Trophoblast cell (in vitro differentiated cells and primary cell): ENCODE results near the gene ZNF227. TPM values are rescaled to one million over a fixed set of nuclear protein-coding genes. Genes with fewer than 3 reads are reported as not detected.

ENCODE experiments used
- DNase-seq, 2 donors: peaks; one replicate each; pipeline ENCODE4 v3.0.0-alpha.2; 2016
- H2AFZ ChIP-seq: 2 replicates; pipeline ENCODE4 v1.6.1; 2013; ENCODE audit warnings: low read length, moderate library complexity, mild to moderate bottlenecking; ENCODE audit not compliant: insufficient read depth, poor library complexity
- H2AK5ac ChIP-seq: 2 replicates; pipeline ENCODE4 v1.6.1; 2013; ENCODE audit warnings: mild to moderate bottlenecking, low read length
- H2BK120ac ChIP-seq: 2 replicates; pipeline ENCODE4 v1.6.1; 2013; ENCODE audit warnings: low read length, mild to moderate bottlenecking, moderate library complexity; ENCODE audit not compliant: insufficient read depth, poor library complexity
- H2BK12ac ChIP-seq: 2 replicates; pipeline ENCODE4 v1.6.1; 2013; ENCODE audit warnings: mild to moderate bottlenecking, low read length, moderate library complexity
- H2BK5ac ChIP-seq: 2 replicates; pipeline ENCODE4 v1.6.1; 2013; ENCODE audit warnings: low read length, low read depth, moderate library complexity, mild to moderate bottlenecking; ENCODE audit not compliant: poor library complexity
- H3K14ac ChIP-seq: 2 replicates; pipeline ENCODE4 v1.6.1; 2013; ENCODE audit warnings: mild to moderate bottlenecking, low read length
- H3K18ac ChIP-seq: 2 replicates; pipeline ENCODE4 v1.6.1; 2013; ENCODE audit warnings: mild to moderate bottlenecking, low read length
- H3K23ac ChIP-seq: 2 replicates; pipeline ENCODE4 v1.6.1; 2013; ENCODE audit warnings: low read length
- H3K27ac ChIP-seq: 2 replicates; pipeline ENCODE4 v1.5.1; 2013; ENCODE audit warnings: low read depth, mild to moderate bottlenecking, inconsistent platforms, low read length, moderate library complexity
- H3K27me3 ChIP-seq: 2 replicates; pipeline ENCODE4 v1.6.1; 2013; ENCODE audit warnings: inconsistent platforms, mild to moderate bottlenecking, low read length, moderate library complexity; ENCODE audit not compliant: insufficient read depth
- H3K36me3 ChIP-seq, 2 experiments: 1 replicate in 1 of 2; 2 replicates in 1 of 2; pipeline ENCODE4 v1.6.1; 2013; ENCODE audit warnings: low read length in 2 of 2, mild to moderate bottlenecking in 2 of 2, moderate library complexity in 1 of 2; ENCODE audit not compliant: insufficient read depth in 2 of 2, control insufficient read depth in 1 of 2
- H3K4ac ChIP-seq: 2 replicates; pipeline ENCODE4 v1.6.1; 2013; ENCODE audit warnings: low read depth, mild to moderate bottlenecking, low read length, moderate library complexity
- H3K4me1 ChIP-seq, 2 experiments: 1 replicate in 1 of 2; 2 replicates in 1 of 2; pipeline ENCODE4 v1.6.1; 2013; ENCODE audit warnings: low read length in 2 of 2, mild to moderate bottlenecking in 2 of 2, moderate library complexity in 1 of 2; ENCODE audit not compliant: insufficient read depth in 2 of 2, control insufficient read depth in 1 of 2
- H3K4me2 ChIP-seq: 2 replicates; pipeline ENCODE4 v1.6.1; 2013; ENCODE audit warnings: inconsistent platforms, mild to moderate bottlenecking, low read length, moderate library complexity
- H3K4me3 ChIP-seq: 2 replicates; pipeline ENCODE4 v1.5.1; 2013; ENCODE audit warnings: mild to moderate bottlenecking, low read depth, low read length, inconsistent platforms
- H3K79me1 ChIP-seq: one replicate; pipeline ENCODE4 v1.6.1; 2013; ENCODE audit warnings: low read length
- H3K79me2 ChIP-seq: 2 replicates; pipeline ENCODE4 v1.6.1; 2013; ENCODE audit warnings: low read length, mild to moderate bottlenecking; ENCODE audit not compliant: control insufficient read depth, insufficient read depth, poor library complexity
- H3K9ac ChIP-seq: 2 replicates; pipeline ENCODE4 v1.6.1; 2013; ENCODE audit warnings: mild to moderate bottlenecking, low read length
- H3K9me3 ChIP-seq: 2 replicates; pipeline ENCODE4 v1.6.1; 2013; ENCODE audit warnings: low read depth, mild to moderate bottlenecking, control low read depth, inconsistent platforms, low read length; ENCODE audit not compliant: insufficient read depth
- H4K12ac ChIP-seq: 2 replicates; pipeline ENCODE4 v1.6.1; 2013; ENCODE audit warnings: low read depth, mild to moderate bottlenecking, low read length, moderate library complexity
- H4K8ac ChIP-seq: 2 replicates; pipeline ENCODE4 v1.6.1; 2013; ENCODE audit warnings: low read depth, mild to moderate bottlenecking, low read length, moderate library complexity
- H4K91ac ChIP-seq: one replicate; pipeline ENCODE4 v1.6.1; 2013; ENCODE audit warnings: low read depth, mild to moderate bottlenecking, low read length, moderate library complexity
- WGBS: extraction: QIAGEN DNeasy Blood & Tissue Kit; methylation state at CpG from one replicate; pipeline ENCODE4 v1.1.7; 2013; ENCODE audit warnings: missing lambda C conversion rate; ENCODE audit not compliant: insufficient read length, insufficient coverage; ENCODE audit errors: extremely low coverage; 5-methylcytosine and 5-hydroxymethylcytosine counted together
- polyA plus RNA-seq: library from polyadenylated mRNA; stranded (reverse); fragments of 200-250 nt; gene quantifications from 2 replicates; pipeline ENCODE4 v1.2.3, GENCODE V29; 2013

ZNF227 gene
- polyA plus RNA-seq, result 7.4 and 7.6 TPM in 2 replicates

DNA sequence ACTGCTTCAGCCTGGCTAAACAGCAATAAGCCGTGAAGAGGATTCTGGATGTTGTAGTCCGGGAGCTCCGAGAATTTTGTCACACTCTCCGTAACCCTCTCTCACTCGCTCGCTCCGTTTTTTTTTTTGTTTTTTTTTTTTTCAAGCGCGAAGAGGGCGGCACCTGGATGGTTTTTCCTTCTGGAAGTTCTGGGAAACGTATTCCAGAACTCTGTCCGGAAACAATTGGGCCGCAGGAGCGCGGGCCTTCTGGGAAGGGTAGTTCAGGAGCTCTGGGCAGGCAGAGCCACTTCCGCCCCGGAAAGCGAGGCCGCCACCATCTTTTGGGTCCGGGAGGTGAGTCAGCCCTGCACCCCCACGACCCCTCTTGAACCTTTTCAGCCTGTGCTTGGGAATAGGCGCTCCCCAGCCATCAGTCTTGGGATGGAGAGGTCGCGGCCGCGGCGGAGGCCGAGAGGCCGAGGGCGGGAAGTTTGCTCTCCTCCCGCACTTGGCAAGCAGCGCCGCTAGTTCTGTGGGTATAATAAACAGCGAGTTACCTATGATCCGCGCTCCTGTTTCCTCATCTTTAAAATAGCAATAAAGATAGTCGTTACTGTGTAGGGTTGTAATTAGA, at the start of gene ZNF227:
Gene ZNF227, plus strand, starts transcription at position 283 of the 616 bp plus-strand sequence. CDS start 5,261 bp downstream, outside the sequence.
- Histone ChIP-seq H3K79me2 (peaks cover 6% of the 10 kb centered on the region), H3K14ac (peak within 1 kb of the TSS; percentile 96), H3K4ac (peak within 1 kb of the TSS; percentile 67), H3K18ac (peak within 1 kb of the TSS; percentile 84), H3K79me1 (peaks cover 5% of the 10 kb centered on the region), H4K12ac (peak within 1 kb of the TSS; percentile 98), H3K36me3 (peaks cover 2 to 6% of the 10 kb centered on the region in 2 experiments), H4K91ac (peak within 1 kb of the TSS; percentile 79), H3K27ac (no peak within 1 kb of the TSS), H2BK12ac (no peak within 1 kb of the TSS), H3K4me1 (no peaks in the 10 kb centered on the region), H3K9me3 (no peaks in the 10 kb centered on the region), H4K8ac (peak within 1 kb of the TSS; percentile 98), H2AK5ac (no peak within 1 kb of the TSS), H3K4me3 (peak within 1 kb of the TSS; percentile 90), H2BK120ac (peak within 1 kb of the TSS; percentile 20), H3K4me2 (peak within 1 kb of the TSS; percentile 81), H3K23ac (no peak within 1 kb of the TSS), H3K9ac (peak within 1 kb of the TSS; percentile 81), H2BK5ac (no peak within 1 kb of the TSS), H2AFZ (peak within 1 kb of the TSS; percentile 100), H3K27me3 (no peaks in the 10 kb centered on the region)
- no CpG with 5 or more reads among the region's 37 CpGs for WGBS
- DNase-seq, result peak; percentile 87 to 93

DNA sequence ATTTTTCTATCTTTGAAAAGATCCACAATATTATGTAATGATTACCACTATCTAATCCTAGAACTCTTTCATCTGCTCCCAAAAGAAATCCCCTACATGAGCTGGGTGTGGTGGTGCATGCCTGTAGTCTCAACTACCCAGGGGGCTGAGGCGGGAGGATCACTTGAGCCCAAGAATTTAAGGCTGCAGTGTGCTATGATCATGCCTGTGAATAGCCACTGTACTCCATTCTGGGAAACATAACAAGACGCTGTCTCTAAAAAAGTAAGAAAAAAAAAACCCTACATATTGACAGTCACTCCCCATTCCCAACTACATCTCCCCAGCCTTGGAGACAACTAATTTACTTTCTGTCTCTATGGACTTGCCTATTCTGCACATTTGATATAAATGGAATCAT, 48.5 kb upstream of the ZNF227 start:
- H2BK12ac ChIP-seq, result no peak overlapping the region
- no CpG with 5 or more reads among the region's 2 CpGs for WGBS
- H3K4me3 ChIP-seq, result no peak overlapping the region
- H3K27ac ChIP-seq, result no peak overlapping the region
- peaks cover 3% of the 10 kb centered on the region for H3K79me2 ChIP-seq
- no peak overlapping the region for H4K8ac ChIP-seq
- no peak overlapping the region for H2AFZ ChIP-seq
- no peak overlapping the region for H3K9ac ChIP-seq
- H3K79me1 ChIP-seq, result peaks cover 7% of the 10 kb centered on the region
- no peak for DNase-seq
- H2BK120ac ChIP-seq, result no peak overlapping the region
- no peak overlapping the region for H4K91ac ChIP-seq
- H3K4ac ChIP-seq, result no peak overlapping the region
- H3K27me3 ChIP-seq, result no peaks in the 10 kb centered on the region
- H4K12ac ChIP-seq, result no peak overlapping the region
- no peak overlapping the region for H3K14ac ChIP-seq
- no peak overlapping the region for H2AK5ac ChIP-seq
- no peak overlapping the region for H2BK5ac ChIP-seq
- peaks cover 2% of the 10 kb centered on the region for H3K9me3 ChIP-seq
- peaks cover 5 to 6% of the 10 kb centered on the region in 2 experiments for H3K4me1 ChIP-seq
- no peak overlapping the region for H3K4me2 ChIP-seq
- peaks cover 0 to 5% of the 10 kb centered on the region in 2 experiments for H3K36me3 ChIP-seq
- H3K23ac ChIP-seq, result no peak overlapping the region
- H3K18ac ChIP-seq, result no peak overlapping the region

DNA sequence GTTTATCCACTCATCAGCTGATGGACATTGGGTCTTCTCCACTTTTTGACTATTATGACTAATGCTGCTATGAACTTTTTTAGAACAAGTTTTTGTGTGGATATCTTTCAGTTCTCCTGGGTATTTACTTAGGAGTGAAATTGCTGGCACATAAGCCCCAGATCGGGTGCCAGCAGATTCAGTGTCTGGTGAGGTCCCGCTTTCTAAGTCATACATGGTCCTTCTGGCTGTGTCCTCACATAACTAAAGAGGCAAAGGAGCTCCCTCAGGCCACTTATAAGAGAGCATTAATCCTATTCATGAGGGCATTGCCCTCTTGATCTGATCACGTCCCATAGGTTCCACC, 48.0 kb upstream of the ZNF227 start:
- Histone ChIP-seq H2BK5ac (no peak overlapping the region), H3K79me1 (peaks cover 7% of the 10 kb centered on the region), H3K27me3 (no peaks in the 10 kb centered on the region), H3K4me2 (peak overlapping the region; percentile 56), H2AK5ac (no peak overlapping the region), H3K36me3 (peaks cover 0 to 8% of the 10 kb centered on the region in 2 experiments), H3K9me3 (no peaks in the 10 kb centered on the region), H3K23ac (no peak overlapping the region), H2BK12ac (no peak overlapping the region), H3K4ac (no peak overlapping the region), H2AFZ (peak overlapping the region; percentile 63), H3K4me1 (peaks cover 5 to 6% of the 10 kb centered on the region in 2 experiments), H3K27ac (peak overlapping the region; percentile 29), H4K91ac (peak overlapping the region; percentile 60), H3K9ac (no peak overlapping the region), H3K4me3 (no peak overlapping the region), H3K18ac (no peak overlapping the region), H4K12ac (peak overlapping the region; percentile 48), H3K14ac (no peak overlapping the region), H4K8ac (peak overlapping the region; percentile 93), H2BK120ac (no peak overlapping the region), H3K79me2 (peaks cover 3% of the 10 kb centered on the region)
- WGBS, result no CpG with 5 or more reads among the region's 3 CpGs
- no peak for DNase-seq

DNA sequence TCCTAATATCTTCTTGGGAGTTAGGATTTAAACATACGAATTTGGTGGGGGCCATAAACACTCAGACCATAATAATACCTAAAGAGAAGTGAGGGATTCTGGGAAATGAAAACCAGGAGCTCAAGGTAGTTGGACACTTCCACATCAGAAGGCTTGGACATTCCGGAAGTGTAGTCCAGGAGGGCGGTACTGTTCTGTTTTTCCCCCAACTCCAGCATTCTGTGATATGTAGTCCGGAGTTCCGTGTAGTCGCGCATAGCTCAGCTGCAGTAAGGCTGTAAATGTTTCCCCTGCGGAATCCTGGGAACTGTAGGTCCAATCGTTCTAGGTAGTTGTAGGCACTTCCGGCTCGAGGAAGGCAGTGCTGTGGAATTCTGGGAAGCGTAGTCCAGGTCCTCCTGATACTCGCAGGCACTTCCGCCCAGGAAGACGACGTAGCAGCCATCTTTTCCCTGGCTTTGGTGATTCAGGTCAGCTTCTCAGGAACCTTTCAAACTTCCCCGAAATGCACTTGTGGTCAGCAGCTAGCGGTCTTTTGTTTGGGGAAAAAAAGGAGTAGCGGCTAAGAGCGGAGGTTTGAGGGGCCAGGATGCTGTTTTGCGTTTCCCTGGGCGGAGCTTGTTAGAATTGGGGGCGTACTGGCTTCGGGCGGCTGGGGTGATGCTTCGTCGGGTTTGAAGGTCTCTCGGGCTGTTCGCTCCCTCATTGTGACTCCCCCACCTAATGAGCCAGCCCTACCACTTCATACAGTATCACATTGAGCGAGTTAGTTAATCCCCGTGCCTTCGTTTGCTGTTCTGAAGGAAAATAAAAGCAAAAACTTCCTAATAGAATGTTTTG, 47.4 kb upstream of the ZNF227 start, which contains the start of gene ZNF226:
Gene ZNF226, plus strand, starts transcription at position 428 of the 840 bp plus-strand sequence. CDS start 4,981 bp downstream, outside the sequence.
- Histone ChIP-seq H3K14ac (peak within 1 kb of the TSS; percentile 75), H3K4me3 (peak within 1 kb of the TSS; percentile 84), H3K23ac (no peak within 1 kb of the TSS), H3K27ac (peak within 1 kb of the TSS; percentile 29), H4K91ac (peak within 1 kb of the TSS; percentile 60), H3K79me1 (peaks cover 7% of the 10 kb centered on the region), H2AFZ (peak within 1 kb of the TSS; percentile 95), H3K4ac (peak within 1 kb of the TSS; percentile 53), H3K27me3 (no peaks in the 10 kb centered on the region), H3K4me2 (peak within 1 kb of the TSS; percentile 94), H4K8ac (peak within 1 kb of the TSS; percentile 94), H2BK5ac (no peak within 1 kb of the TSS), H3K18ac (peak within 1 kb of the TSS; percentile 38), H4K12ac (peak within 1 kb of the TSS; percentile 91), H2BK120ac (peak within 1 kb of the TSS; percentile 53), H3K79me2 (peaks cover 3% of the 10 kb centered on the region), H3K36me3 (peaks cover 0 to 12% of the 10 kb centered on the region in 2 experiments), H2BK12ac (no peak within 1 kb of the TSS), H2AK5ac (no peak within 1 kb of the TSS), H3K9me3 (no peaks in the 10 kb centered on the region), H3K4me1 (peaks cover 5 to 6% of the 10 kb centered on the region in 2 experiments), H3K9ac (peak within 1 kb of the TSS; percentile 85)
- peak; percentile 95 to 98 for DNase-seq
- no CpG with 5 or more reads among the region's 32 CpGs for WGBS
